Femur (tissue), 1 donor: ENCODE results near the gene LNPK.

ENCODE experiments used
- DNase-seq: peaks from one replicate; pipeline ENCODE4 v3.0.0-alpha.2; 2017

The LNPK gene

GRCh38 chr2:175892046-175892445 lies 110.0 kb downstream of the LNPK start:
- no peak for DNase-seq

- DNase-seq = no peak
Observed at GRCh38 chr2:175890636-175891242, 111.3 kb downstream of the LNPK start.

- DNase-seq = no peak
Observed at GRCh38 chr2:175889701-175890302, 112.3 kb downstream of the LNPK start.

GRCh38 chr2:175887776-175888175 lies 114.3 kb downstream of the LNPK start:
- DNase-seq = no peak

GRCh38 chr2:175884697-175885393 lies 117.2 kb downstream of the LNPK start:
- DNase-seq = no peak

- no peak for DNase-seq
Observed at GRCh38 chr2:175883586-175884194, 118.4 kb downstream of the LNPK start.

- DNase-seq = no peak
Observed at GRCh38 chr2:175879679-175880078, 122.4 kb downstream of the LNPK start.

GRCh38 chr2:175877845-175878544 lies 124.1 kb downstream of the LNPK start:
- DNase-seq = no peak

GRCh38 chr2:175874291-175874690 lies 127.8 kb downstream of the LNPK start:
- no peak for DNase-seq
